ENCODE measurements around the gene ZFX. TPM values are rescaled to one million over a fixed set of nuclear protein-coding genes. Genes with fewer than 3 reads are reported as not detected.

Gene ZFX
- total RNA-seq, 3 donors from 2014 or later: 32.7 to 65.1 (median 41.7) TPM

DNA sequence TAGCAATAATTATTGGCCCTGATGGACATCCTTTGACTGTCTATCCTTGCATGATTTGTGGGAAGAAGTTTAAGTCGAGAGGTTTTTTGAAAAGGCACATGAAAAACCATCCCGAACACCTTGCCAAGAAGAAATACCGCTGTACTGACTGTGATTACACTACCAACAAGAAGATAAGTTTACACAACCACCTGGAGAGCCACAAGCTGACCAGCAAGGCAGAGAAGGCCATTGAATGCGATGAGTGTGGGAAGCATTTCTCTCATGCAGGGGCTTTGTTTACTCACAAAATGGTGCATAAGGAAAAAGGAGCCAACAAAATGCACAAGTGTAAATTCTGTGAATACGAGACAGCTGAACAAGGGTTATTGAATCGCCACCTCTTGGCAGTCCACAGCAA lies 60.7 kb downstream of the ZFX start:
- ATAC-seq: no peak
- no peaks in the 10 kb centered on the region for H3K36me3 ChIP-seq (ENCODE audit: low read depth)

DNA sequence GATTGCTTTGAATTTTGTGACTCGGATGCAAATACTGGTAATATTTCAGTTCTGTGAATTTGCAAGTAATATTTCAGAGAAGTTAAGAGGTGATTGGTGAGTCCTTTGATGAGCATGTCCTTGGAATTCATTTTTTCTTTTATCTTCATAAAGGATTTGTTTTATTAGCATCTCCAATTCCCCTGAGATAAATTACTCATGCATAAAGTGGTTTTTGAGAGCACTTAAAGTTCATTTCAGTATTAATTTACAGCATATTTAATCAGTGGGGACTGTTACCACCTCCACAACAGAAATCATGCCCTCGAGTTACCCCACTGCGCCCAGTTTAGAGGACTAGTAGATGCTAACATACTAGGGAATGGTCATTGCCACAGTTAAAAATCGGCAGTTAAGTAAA lies 65.0 kb downstream of the ZFX start:
- intact Hi-C loops (cut with DNase I, micrococcal nuclease): no loop called here
- Histone ChIP-seq H3K4me3 (no peak overlapping the region), H3K9me3 (no peaks in the 10 kb centered on the region), H3K4me1 (ENCODE audit: low read depth) (no peaks in the 10 kb centered on the region), H3K36me3 (ENCODE audit: low read depth) (no peaks in the 10 kb centered on the region)
- DNase-seq (no peak), ATAC-seq (no peak)
- TF ChIP-seq, protein P1, sequence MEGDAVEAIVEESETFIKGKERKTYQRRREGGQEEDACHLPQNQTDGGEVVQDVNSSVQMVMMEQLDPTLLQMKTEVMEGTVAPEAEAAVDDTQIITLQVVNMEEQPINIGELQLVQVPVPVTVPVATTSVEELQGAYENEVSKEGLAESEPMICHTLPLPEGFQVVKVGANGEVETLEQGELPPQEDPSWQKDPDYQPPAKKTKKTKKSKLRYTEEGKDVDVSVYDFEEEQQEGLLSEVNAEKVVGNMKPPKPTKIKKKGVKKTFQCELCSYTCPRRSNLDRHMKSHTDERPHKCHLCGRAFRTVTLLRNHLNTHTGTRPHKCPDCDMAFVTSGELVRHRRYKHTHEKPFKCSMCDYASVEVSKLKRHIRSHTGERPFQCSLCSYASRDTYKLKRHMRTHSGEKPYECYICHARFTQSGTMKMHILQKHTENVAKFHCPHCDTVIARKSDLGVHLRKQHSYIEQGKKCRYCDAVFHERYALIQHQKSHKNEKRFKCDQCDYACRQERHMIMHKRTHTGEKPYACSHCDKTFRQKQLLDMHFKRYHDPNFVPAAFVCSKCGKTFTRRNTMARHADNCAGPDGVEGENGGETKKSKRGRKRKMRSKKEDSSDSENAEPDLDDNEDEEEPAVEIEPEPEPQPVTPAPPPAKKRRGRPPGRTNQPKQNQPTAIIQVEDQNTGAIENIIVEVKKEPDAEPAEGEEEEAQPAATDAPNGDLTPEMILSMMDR (IDR thresholded peaks at IDR 0.05): no peak

More for the DNA sequence above, 60.7 kb downstream of the ZFX start:
- TF ChIP-seq, protein P1 (IDR thresholded peaks at IDR 0.05): no peak
- Histone ChIP-seq H3K4me3 (no peak overlapping the region), H3K4me1 (ENCODE audit: low read depth) (no peaks in the 10 kb centered on the region), H3K9me3 (no peaks in the 10 kb centered on the region)
- DNase-seq: no peak
- intact Hi-C loops (cut with DNase I, micrococcal nuclease): no loop called here

- no peak overlapping the region for H3K4me3 ChIP-seq
- no peaks in the 10 kb centered on the region for H3K4me1 ChIP-seq (ENCODE audit: low read depth)
- ATAC-seq: no peak
- DNase-seq: no peak
- H3K36me3 ChIP-seq (ENCODE audit: low read depth): no peaks in the 10 kb centered on the region
- H3K9me3 ChIP-seq: no peaks in the 10 kb centered on the region
- TF ChIP-seq, protein P1 (IDR thresholded peaks at IDR 0.05): no peak
- intact Hi-C loops (cut with DNase I, micrococcal nuclease): no loop called here
These were observed 65.7 kb downstream of the ZFX start for GRCh38 chrX:24215272-24215671.

GRCh38 chrX:24216037-24216436 lies 66.5 kb downstream of the ZFX start:
- intact Hi-C loops (cut with DNase I, micrococcal nuclease): no loop called here
- no peaks in the 10 kb centered on the region for H3K9me3 ChIP-seq
- TF ChIP-seq, protein P1 (IDR thresholded peaks at IDR 0.05): no peak
- no peak overlapping the region for H3K4me3 ChIP-seq
- no peaks in the 10 kb centered on the region for H3K4me1 ChIP-seq (ENCODE audit: low read depth)
- ATAC-seq (no peak), DNase-seq (no peak)
- H3K36me3 ChIP-seq (ENCODE audit: low read depth): no peaks in the 10 kb centered on the region

DNA sequence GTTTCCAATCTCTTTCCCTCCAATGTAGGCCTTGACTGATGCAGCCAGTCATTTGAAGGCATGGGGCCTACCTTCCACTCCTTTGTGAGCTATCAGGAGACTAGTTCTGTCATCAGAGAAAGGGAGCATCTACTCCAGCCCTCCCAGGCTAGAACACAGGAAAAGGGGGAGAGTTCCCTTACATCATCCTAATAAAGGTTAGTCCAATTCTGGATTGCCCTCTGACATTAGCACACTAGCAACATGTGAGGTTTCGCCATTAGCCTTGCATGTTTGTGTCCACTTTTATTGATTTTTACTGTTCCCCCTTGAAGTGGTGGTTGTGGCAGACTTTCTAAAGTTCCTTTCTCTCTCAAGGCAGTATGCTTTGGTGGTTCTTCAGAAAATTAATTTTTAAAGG lies 67.3 kb downstream of the ZFX start:
- intact Hi-C loops (cut with DNase I, micrococcal nuclease): no loop called here
- ATAC-seq: no peak
- no peak for DNase-seq
- Histone ChIP-seq H3K4me3 (no peak overlapping the region), H3K9me3 (no peaks in the 10 kb centered on the region), H3K36me3 (ENCODE audit: low read depth) (no peaks in the 10 kb centered on the region), H3K4me1 (ENCODE audit: low read depth) (no peaks in the 10 kb centered on the region)
- TF ChIP-seq, protein P1 (IDR thresholded peaks at IDR 0.05): no peak

- Histone ChIP-seq H3K4me1 (ENCODE audit: low read depth) (no peaks in the 10 kb centered on the region), H3K4me3 (no peak overlapping the region), H3K36me3 (ENCODE audit: low read depth) (no peaks in the 10 kb centered on the region), H3K9me3 (no peaks in the 10 kb centered on the region)
- intact Hi-C loops (cut with DNase I, micrococcal nuclease): no loop called here
- DNase-seq: no peak
- no peak for ATAC-seq
- TF ChIP-seq, protein P1 (IDR thresholded peaks at IDR 0.05): no peak
These were observed 69.8 kb downstream of the ZFX start for GRCh38 chrX:24219320-24219719.
